Forelimb muscle (tissue), 1 donor: ENCODE results near the gene EPHB6. TPM values are rescaled to one million over a fixed set of nuclear protein-coding genes. Genes with fewer than 3 reads are reported as not detected.

ENCODE experiments used
- DNase-seq: peaks from one replicate; pipeline ENCODE4 v3.0.0-alpha.2; 2013; ENCODE audit warnings: low read depth
- polyA plus RNA-seq: library from polyadenylated mRNA; unstranded; fragments of 120-200 nt; gene quantifications from one replicate; pipeline ENCODE4 v1.2.1, GENCODE V29; 2013; ENCODE audit not compliant: insufficient read length

The EPHB6 gene
- polyA plus RNA-seq, 1 donor: 4.2 TPM

- DNase-seq: no peak
Observed at GRCh38 chr7:142876991-142877910, 22.4 kb downstream of the EPHB6 start.

- DNase-seq: no peak
Observed at GRCh38 chr7:142878315-142878714, 23.4 kb downstream of the EPHB6 start.

GRCh38 chr7:142879060-142879459 is 24.2 kb downstream of the EPHB6 start:
- no peak for DNase-seq

GRCh38 chr7:142880876-142881505 is 26.1 kb downstream of the EPHB6 start:
- no peak for DNase-seq

GRCh38 chr7:142881586-142882337 is 26.9 kb downstream of the EPHB6 start:
- no peak for DNase-seq

GRCh38 chr7:142882338-142882678 is 27.4 kb downstream of the EPHB6 start:
- DNase-seq: no peak

- DNase-seq: no peak
Observed at GRCh38 chr7:142883145-142883544, 28.3 kb downstream of the EPHB6 start.

- no peak for DNase-seq
Observed at GRCh38 chr7:142883571-142884285, 28.9 kb downstream of the EPHB6 start.

- DNase-seq: no peak
Observed at GRCh38 chr7:142884286-142884640, 29.4 kb downstream of the EPHB6 start.

GRCh38 chr7:142885311-142886230 is 30.7 kb downstream of the EPHB6 start, which contains the start of gene TRPV6:
Gene TRPV6, minus strand, starts transcription at chr7:142885745.
- DNase-seq: no peak

GRCh38 chr7:142886866-142887265 is 32.0 kb downstream of the EPHB6 start:
- DNase-seq: no peak

- DNase-seq: no peak
Observed at GRCh38 chr7:142887282-142888015, 32.6 kb downstream of the EPHB6 start.

- no peak for DNase-seq
Observed at GRCh38 chr7:142889816-142890215, 34.9 kb downstream of the EPHB6 start.

- DNase-seq: no peak
Observed at GRCh38 chr7:142890874-142891485, 36.1 kb downstream of the EPHB6 start.

GRCh38 chr7:142891490-142892082 is 36.7 kb downstream of the EPHB6 start:
- no peak for DNase-seq

- DNase-seq: no peak
Observed at GRCh38 chr7:142892951-142893350, 38.1 kb downstream of the EPHB6 start.

GRCh38 chr7:142894112-142894984 is 39.5 kb downstream of the EPHB6 start:
- no peak for DNase-seq

GRCh38 chr7:142894985-142895593 is 40.2 kb downstream of the EPHB6 start:
- DNase-seq: no peak
